GM18520 (cell line): ENCODE results near the gene FANCE.
A peak's percentile ranks its signal among the peaks of the same experiment; 100 is the strongest.

Source experiments
- ATAC-seq: cut with Tn5 transposase; IDR thresholded peaks from one replicate; pipeline ENCODE4 v1.9.1; 2021; ENCODE audit not compliant: unreplicated experiment

FANCE gene

DNA sequence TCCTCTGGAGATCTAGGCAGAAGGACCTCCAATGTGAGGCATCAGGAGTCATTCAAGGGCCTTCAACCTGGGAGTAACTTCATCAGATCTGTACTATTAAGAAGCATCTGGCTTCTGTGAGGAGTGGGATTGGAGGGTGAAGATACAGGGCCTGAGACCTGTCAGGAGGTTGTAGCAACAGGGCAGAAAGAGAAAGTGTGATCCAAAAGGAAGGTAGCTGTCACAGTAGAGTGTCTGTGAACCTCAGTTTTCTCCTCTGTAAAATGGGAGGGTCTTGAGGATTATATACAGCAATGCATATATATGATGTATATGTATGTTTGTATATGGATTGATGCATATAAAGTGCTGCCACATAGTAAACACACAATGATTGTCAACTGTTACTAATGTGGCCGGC is 13.5 kb downstream of the FANCE start:
- ATAC-seq = no peak

DNA sequence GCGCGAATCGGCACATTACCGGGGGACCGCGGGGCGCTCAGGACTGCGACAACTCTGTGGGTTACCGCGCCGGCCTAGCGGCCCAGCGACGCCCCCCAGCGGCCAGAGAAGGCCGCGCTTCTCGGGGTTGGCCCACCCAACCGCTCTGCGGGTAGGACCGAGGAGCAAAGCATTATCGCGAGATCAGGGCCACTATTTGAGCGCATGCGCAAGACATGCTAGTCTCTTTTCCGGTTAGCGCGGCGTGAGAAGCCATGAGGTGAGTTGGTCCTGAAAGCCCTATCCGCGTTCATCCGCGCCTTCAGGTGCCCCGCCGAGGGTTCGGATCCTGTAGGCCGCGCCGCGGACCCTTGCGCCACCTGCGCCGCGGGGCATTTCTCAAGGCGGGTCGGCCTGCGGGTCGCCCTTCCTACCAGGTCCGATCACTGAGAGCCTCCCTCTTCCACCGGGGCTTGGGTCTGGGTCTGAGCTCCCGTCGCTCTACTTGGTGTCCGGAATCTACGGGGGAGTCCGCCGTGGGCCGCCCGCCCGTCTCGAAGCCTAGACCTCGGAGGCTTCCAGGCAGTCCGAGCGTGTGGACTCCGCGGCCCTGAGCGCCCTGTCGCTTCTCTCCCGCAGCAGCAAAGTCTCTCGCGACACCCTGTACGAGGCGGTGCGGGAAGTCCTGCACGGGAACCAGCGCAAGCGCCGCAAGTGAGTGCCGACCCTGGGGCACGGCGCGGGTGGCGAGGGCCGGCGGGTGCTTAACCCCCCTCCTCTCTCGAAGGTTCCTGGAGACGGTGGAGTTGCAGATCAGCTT is 16.2 kb downstream of the FANCE start, which contains the start of gene RPL10A:
TSS of gene RPL10A (plus strand) at position 221 of the 799 bp plus-strand sequence. CDS start at position 255, 34 bp downstream.
- ATAC-seq = peak; percentile 85

DNA sequence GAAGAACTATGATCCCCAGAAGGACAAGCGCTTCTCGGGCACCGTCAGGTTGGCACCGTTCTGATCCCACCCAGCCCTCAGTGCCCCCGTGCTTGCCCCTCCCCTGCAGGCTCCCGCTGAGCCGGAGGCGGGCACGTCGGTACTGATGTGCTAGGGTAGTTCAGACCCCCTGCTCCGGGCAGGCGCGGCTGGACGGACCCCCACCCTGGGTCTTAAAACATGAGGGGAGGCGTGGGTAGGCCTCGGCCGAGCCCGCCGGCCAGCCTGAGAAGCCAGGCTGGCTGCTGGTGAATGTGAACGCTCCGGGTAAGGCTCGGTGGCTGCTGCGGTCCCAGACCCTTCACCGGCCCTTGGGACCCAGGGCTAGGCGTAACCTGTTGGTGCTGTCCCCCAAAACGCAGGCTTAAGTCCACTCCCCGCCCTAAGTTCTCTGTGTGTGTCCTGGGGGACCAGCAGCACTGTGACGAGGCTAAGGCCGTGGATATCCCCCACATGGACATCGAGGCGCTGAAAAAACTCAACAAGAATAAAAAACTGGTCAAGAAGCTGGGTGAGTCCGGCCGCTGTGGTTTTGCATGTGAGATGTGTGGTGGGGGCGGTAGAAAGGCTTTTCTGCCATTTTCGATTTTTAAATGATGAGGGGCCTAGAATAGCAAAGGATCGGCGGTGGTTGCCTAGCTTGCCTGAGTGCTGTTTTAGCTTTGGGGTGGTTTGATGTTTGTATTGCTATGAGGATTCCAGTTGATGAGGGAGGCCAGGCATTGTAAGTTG is 17.0 kb downstream of the FANCE start:
- no peak for ATAC-seq

DNA sequence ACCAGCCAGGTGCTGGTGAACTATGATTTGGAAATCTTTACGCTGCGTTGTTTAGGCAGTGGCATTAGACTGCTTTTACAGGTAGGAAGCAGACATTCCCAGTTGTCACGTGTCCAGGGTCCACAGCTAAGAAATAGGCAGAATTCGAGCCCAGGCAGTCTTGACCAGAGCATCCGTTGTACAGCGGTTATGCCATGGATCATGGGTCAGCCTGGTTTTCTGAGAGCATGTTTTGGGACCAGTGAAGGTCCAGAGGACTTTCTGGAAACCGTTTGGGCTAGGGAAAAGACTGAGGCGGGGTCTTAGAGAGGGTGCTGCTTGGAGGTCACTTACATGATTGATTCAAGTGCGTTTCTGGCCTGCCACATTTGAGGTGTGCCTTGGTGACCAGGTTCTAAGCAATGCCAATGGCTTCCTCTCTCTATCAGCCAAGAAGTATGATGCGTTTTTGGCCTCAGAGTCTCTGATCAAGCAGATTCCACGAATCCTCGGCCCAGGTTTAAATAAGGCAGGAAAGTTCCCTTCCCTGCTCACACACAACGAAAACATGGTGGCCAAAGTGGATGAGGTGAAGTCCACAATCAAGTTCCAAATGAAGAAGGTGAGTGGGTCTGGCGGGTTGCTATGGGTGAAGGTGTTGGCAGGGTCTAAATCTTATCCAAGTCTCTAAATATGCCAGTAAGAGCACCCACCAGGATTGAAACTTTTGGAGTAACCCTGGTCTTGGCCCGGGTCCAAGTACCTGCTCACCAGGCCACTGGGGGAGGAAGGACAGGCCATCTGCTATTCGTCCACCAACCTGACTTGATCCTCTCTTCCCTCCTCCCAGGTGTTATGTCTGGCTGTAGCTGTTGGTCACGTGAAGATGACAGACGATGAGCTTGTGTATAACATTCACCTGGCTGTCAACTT is 17.9 kb downstream of the FANCE start:
- no peak for ATAC-seq

DNA sequence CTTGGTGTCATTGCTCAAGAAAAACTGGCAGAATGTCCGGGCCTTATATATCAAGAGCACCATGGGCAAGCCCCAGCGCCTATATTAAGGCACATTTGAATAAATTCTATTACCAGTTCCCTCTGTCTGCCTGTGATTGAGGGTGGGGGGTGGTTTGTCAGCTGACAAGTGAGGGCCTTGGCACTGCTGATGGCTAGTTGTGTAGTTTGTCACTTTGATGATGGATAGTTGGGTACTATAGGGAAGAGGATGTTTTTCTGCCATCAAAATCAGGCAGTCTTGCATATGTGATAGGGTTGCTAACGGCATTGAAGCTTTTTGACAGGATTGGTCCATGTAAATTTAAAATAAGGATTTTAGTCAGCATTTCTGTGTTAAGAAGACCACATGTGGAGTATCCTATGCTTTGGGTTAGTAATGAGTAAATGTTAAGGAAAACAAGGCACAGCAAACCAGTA is 18.6 kb downstream of the FANCE start:
- ATAC-seq = no peak

DNA sequence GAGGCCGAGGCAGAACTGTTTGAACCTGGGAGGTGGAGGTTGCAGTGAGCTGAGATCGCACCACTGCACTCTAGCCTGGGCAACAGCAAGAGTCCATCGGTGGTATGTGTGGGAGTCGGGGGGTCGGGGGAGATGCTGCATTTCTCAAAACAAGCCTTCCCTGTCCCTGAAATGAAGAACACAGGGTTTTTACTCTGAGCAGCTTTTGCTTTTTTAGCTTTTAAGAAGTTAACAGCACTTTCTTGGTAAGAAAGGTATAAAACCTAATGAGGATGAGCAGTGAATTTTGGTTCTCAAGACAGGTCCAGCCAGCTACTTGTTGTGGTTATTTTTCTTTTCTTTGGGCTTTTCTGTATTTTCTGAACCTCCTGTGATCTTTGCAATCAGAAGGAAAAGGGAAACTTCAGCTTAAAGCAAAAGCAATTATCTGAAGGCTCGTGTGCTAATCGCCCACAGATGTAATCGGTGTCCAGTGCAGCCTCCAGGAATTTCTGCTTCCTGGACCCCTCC is 19.8 kb downstream of the FANCE start:
- no peak for ATAC-seq

DNA sequence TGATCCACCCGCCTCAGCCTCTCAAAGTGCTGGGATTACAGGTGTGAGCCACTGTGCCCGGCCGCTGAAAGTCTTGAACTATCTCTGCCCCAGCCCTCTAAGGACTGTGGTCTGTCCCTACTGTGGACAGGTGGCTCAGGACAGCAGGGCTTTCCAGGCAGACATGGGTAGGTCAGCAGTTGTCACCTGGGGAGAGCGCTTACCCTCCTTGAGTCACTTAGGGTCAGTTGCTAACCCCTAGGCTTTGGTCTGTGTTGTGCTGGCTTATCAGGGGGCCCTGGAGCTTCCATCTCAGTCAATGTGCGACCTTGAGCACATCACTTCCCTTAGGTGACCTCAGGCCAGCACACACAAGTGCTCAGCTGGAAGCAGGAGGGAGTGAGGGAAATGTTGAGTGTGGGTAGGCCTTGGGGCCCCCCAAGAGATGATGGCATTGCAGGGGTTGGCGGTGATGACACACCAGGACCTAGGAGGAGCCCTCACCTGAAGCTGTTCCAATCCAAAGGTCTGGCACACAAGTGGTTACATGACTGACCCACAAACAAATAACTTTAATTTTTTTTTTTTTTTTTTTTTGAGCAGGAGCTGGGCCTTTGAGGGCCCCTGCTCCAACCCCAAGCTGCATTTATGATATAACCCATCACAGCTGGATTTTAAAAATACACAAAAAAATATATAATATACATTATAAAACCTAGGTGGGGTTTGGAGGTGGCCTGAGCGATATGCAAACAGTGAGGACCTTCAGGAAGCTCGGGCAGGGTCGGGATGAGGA is 21.1 kb downstream of the FANCE start:
- ATAC-seq = no peak

DNA sequence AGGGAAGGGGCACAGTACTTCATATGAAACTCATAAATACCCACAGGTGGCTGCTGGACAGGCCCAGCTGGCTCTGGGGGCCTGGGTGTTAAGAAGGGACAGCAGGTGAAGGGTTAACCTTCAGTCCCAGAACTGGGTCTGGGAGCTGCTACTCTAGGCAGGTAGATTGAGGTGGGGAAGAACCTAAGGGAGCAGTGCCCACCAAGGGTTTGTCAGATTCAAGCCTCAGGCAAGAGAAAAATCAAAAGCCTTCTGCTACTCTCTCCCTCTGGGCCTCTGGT is 21.7 kb downstream of the FANCE start:
- no peak for ATAC-seq

DNA sequence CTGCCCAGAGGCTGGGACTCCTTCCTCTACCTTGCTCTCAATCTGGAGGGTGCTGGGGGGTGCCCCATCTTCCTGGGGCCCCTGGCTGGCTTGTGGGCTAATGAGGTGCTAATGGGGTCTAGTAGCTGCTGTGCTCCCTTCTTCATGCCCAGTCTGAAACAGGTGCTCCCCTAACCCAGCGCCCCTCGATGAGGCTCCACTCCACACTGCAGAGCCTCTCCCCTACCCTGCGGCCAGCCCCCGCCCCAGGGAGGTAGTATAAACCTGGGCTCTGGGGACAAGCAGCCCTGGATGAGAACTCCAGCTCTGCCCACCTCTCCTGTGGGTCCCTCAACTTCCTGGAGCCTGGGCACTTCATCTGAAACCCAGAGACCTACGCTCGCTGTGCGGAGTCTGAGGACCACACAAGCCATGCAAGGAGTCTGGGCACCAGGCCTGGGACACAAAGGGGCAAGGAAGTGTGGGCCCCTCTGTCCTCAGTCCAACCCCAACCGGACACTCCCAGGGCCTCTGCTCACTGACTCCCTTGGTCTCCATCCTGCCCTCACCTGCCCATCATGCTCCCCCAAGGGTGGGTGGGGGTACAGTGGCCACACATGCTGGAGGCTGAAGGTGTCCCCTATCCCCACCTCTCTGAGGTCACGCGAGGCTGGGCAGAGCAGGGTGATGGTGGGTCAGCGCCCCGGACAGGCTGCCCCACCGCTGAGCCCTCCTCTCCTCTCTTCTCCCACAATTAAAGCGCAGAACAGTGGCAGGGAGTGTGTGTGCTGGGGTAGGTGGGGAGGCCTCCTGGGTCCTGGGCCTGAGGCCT is 22.2 kb downstream of the FANCE start:
- ATAC-seq = no peak

DNA sequence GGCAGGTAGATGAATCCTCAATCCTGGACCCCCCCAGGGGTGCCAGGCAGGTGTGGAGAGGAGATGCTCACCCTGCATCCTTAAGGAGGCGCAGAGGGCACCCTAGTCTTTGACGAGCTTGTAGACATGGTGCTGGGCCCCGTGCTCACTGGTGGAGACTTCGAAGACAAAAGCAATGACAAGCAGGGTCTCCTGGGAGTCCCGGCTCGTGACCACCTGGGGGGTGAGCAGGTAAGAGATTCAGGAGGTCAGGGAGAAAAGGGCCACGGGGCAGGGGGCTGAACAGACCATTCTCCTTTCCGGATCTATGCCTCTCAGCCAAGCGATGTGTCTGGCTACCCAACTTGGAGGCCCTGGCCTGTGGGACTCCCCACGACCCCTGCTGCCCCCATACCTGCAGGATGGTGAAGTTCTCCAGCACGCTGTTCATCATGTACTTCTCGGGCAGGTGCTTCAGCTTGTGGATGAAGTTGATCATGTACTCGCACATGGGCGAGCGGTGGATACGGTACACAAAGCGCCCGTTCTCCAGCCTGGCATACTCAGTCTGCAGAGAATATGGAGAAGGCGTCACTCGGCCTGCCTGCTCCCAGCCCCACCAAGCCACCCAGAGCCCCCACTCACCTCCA is 22.9 kb downstream of the FANCE start:
- no peak for ATAC-seq

DNA sequence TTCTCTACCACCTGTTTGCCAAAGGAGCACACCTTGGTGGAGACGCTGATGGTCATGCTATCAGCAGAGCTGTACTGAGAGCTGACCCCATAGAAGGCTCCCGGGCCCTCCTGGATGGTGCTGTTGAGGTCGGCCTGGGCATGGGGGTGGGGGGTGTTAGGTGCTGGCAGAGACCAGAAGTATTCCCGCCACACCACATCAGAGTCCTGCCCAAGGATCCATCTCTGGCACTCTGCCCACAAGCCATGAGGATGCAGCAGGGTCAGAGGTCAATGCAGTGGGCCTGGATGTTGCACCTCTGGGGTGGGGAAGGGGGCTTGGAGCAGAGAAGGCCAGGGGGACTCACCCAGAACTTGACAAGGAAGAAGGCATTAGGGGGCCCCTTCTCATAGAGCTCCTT is 23.4 kb downstream of the FANCE start:
- ATAC-seq = no peak

DNA sequence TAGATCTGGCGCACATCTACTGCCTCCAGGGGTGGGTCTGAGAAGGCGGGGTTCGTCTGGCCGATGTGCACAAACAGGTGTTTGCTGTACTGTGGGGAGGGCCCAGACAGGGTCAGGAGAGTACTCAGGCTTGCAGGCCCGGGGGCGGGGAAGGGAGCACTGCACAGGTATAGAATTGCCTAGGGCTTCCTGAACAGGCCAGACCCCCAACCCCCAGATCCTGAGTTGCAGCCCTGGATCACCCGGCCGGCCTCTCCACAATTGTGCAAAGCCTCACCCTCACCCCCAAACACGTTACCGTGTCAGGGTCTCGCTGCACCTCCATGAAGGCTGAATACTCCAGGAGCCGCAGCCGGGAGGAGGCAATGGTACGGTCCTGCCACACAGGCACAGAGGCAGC is 23.9 kb downstream of the FANCE start:
- ATAC-seq = no peak

DNA sequence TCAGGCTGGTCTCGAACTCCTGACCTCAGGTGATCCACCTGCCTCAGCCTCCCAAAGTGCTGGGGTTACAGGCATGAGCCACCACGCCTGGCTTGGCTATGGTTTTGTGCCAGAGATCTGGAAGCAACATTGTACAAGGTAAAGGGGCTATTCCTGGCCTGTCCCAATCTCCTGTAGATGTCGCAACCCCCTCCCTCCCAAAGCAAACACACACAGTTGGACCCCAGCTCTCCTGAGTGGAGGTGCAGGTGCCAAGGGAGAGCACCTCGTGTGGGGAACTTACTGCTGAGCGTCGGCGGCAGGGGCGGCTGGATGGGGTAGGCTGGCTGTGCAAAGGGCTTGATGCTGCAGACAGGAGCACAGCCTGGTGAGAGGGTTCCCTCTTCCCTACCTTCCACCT is 24.9 kb downstream of the FANCE start:
- ATAC-seq = no peak

DNA sequence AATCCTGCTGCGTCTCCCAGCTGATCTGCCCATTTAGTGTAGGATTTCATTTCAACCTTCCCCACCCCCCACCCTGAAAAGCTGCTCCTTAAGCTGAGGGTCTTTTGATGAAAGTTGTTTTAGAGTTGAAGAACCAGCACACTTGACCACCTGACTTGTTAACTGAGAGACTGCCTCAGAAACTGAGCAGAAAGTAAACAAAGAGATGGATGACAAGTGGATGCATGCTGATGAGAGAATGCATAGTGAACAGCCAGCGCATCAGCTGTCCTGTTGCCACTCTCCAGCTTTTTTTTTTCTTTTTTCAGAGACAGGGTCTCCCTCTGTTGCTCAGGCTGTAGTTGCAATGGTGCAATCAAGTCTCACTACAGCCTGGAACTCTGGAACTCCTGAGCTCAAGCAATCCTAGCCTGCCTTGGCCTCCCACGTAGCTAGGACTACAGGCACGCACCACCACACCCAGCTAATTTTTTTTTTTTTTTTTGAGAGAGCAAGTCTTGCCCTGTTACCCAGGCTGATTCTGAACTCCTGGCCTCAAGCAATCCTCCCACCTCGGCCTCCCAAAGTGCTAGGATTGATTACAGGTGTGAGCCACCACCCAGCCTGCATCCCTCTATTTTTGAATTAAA is 25.5 kb downstream of the FANCE start:
- ATAC-seq = no peak

DNA sequence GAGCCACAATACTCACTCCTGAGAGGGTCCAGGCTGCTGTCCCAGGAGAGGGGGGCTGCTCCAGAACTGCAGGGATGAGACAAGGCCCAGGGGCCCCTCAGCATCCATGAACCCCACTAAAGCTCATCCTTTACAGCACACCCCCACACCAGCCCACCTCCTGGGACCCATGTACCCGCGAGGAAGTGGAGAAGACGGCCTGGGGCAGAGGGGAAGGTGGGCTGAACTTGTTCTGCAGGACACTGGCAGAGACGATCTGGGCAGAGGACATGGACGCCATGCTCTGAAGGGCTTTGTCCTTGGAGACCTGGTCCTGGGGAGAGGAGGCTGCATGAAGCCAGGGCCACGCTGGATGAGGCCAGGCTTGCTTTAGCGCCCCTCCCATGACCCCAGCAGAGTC is 26.1 kb downstream of the FANCE start:
- ATAC-seq = no peak

DNA sequence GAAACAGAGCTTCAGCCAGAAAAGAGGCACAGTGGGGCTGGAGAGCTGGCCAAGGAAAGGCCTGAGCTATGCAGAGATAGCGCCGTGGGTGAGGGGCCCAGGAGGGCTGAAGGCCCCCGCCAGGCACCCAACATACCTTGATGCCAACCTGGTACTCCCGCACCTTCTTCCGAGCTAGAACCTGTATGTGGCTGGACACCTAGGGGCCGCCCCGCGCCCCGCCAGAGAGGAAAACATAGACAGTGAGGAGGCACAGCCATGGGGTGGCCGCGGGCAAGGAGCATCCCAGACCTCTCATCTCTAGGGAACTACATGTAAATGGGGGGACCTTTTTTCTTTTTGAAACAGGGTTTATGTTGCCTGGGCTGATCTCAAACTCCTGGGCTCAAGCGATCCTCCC is 28.0 kb downstream of the FANCE start:
- no peak for ATAC-seq

DNA sequence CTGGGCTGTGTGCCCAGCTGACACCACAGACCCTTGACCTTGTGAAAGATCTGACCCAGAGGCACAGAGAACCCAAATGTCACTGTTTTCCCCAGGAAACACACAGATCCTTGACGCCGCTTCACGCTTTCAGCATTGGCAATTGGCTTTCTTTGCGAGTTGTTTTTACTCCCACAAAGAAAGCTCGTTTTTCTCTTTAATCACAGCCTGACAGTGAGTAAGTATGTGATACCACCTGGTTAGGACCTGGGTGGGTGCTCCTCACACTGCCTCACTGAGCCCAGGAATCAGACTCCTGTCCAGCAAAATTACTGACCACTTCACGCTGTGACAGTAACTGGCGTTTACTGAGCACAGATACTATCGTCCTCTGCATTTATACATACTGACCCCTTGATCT is 29.1 kb downstream of the FANCE start:
- ATAC-seq = no peak

DNA sequence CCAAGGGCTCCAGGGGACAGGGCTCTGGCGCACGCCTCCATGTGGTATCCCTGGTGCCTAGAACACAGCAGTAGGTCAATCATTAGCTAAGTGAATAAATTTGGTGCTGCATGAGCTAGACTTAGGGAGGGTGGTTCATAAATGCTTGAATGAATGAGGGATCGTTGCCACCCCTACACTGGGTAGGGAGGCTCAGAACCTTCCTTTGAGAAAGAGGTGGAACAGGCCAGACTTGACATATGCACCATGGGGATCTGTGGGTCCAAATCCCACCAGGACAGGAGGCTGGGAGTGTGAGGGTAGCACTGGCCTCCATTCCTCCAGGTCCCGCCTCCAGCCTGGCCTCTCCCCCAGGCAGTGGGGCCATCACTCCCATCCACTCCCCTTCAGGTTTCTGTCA is 30.9 kb downstream of the FANCE start:
- ATAC-seq = no peak

DNA sequence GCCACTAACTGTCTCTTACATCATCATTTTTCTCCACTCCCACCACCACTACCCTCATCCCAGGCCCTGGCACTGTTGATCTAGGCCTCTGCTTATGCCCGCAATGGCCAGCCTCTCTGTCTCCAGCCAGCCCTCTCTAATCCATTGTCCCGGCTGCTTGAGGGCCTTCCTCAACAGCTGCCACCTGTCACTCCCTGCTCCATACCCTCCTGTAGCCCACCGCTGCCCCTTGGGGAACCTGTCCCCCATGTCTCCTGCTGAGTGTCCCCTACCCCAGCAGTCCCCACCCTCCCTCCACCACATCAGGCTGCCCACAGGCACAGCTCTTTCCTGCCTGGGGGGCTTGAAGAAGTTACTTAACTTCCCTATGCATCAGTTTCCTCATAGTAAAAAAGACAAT is 31.4 kb downstream of the FANCE start:
- no peak for ATAC-seq
